Activated naive CD8-positive, alpha-beta T cell treated with anti-CD3 and anti-CD28 coated beads, Interleukin-2, amount 50 U/mL, for 24 hours (primary cell): ENCODE data around the gene SERPINI1.

ENCODE experiments used
- ATAC-seq: fragments of 150-1000 bp; cut with Tn5 transposase; one replicate; pipeline ENCODE4 v1.10.0; 2021
- DNase-seq: peaks from one replicate; pipeline ENCODE4 v3.0.0; 2021
- H3K27ac Mint-ChIP-seq: one replicate; pipeline ENCODE4 v1.8.0; 2021; ENCODE audit warnings: mild to moderate bottlenecking, mixed read lengths
- H3K27me3 Mint-ChIP-seq: one replicate; pipeline ENCODE4 v1.8.0; 2021; ENCODE audit warnings: mixed read lengths
- H3K36me3 Mint-ChIP-seq: one replicate; pipeline ENCODE4 v1.8.0; 2021; ENCODE audit warnings: low read depth, mixed read lengths
- H3K4me1 Mint-ChIP-seq: one replicate; pipeline ENCODE4 v1.8.0; 2021; ENCODE audit warnings: mixed read lengths
- H3K4me3 Mint-ChIP-seq: one replicate; pipeline ENCODE4 v1.8.0; 2021; ENCODE audit warnings: mild to moderate bottlenecking, moderate library complexity, mixed read lengths
- H3K9me3 Mint-ChIP-seq: one replicate; pipeline ENCODE4 v1.8.0; 2021; ENCODE audit warnings: mixed read lengths

Gene SERPINI1

GRCh38 chr3:167862104-167862730 is 126.7 kb downstream of the SERPINI1 start:
- H3K36me3 Mint-ChIP-seq = no peaks in the 10 kb centered on the region
- ATAC-seq (no peak), DNase-seq (no peak)
- H3K4me1 Mint-ChIP-seq = peaks cover 8% of the 10 kb centered on the region
- no peak overlapping the region for H3K4me3 Mint-ChIP-seq
- no peak overlapping the region for H3K27ac Mint-ChIP-seq
- no peaks in the 10 kb centered on the region for H3K9me3 Mint-ChIP-seq
- no peaks in the 10 kb centered on the region for H3K27me3 Mint-ChIP-seq

- DNase-seq (no peak), ATAC-seq (no peak)
- Mint-ChIP-seq H3K27me3 (peaks cover 3% of the 10 kb centered on the region), H3K27ac (no peak overlapping the region), H3K36me3 (no peaks in the 10 kb centered on the region), H3K4me1 (peaks cover 8% of the 10 kb centered on the region), H3K9me3 (no peaks in the 10 kb centered on the region), H3K4me3 (no peak overlapping the region)
Measured at GRCh38 chr3:167863811-167864551, 128.5 kb downstream of the SERPINI1 start.

- H3K4me3 Mint-ChIP-seq = no peak overlapping the region
- ATAC-seq = no peak
- no peaks in the 10 kb centered on the region for H3K36me3 Mint-ChIP-seq
Measured at GRCh38 chr3:167864552-167864874, 129.0 kb downstream of the SERPINI1 start.

GRCh38 chr3:167866331-167866730 is 130.8 kb downstream of the SERPINI1 start:
- Mint-ChIP-seq H3K36me3 (no peaks in the 10 kb centered on the region), H3K27me3 (peaks cover 3% of the 10 kb centered on the region), H3K4me3 (no peak overlapping the region), H3K4me1 (peaks cover 8% of the 10 kb centered on the region), H3K9me3 (no peaks in the 10 kb centered on the region), H3K27ac (no peak overlapping the region)
- no peak for DNase-seq
- ATAC-seq = no peak

More at GRCh38 chr3:167864552-167864874, 129.0 kb downstream of the SERPINI1 start:
- no peaks in the 10 kb centered on the region for H3K9me3 Mint-ChIP-seq
- peaks cover 3% of the 10 kb centered on the region for H3K27me3 Mint-ChIP-seq
- H3K4me1 Mint-ChIP-seq = peaks cover 8% of the 10 kb centered on the region
- DNase-seq = no peak
- no peak overlapping the region for H3K27ac Mint-ChIP-seq

GRCh38 chr3:167867981-167868380 is 132.5 kb downstream of the SERPINI1 start:
- no peaks in the 10 kb centered on the region for H3K9me3 Mint-ChIP-seq
- H3K4me3 Mint-ChIP-seq = no peak overlapping the region
- H3K27ac Mint-ChIP-seq = no peak overlapping the region
- peaks cover 3% of the 10 kb centered on the region for H3K27me3 Mint-ChIP-seq
- DNase-seq = no peak
- H3K4me1 Mint-ChIP-seq = no peaks in the 10 kb centered on the region
- H3K36me3 Mint-ChIP-seq = no peaks in the 10 kb centered on the region
- no peak for ATAC-seq

- no peak for ATAC-seq
- H3K4me3 Mint-ChIP-seq = no peak overlapping the region
- H3K27me3 Mint-ChIP-seq = peaks cover 3% of the 10 kb centered on the region
- H3K4me1 Mint-ChIP-seq = no peaks in the 10 kb centered on the region
- no peaks in the 10 kb centered on the region for H3K9me3 Mint-ChIP-seq
- H3K36me3 Mint-ChIP-seq = no peaks in the 10 kb centered on the region
- no peak overlapping the region for H3K27ac Mint-ChIP-seq
- DNase-seq = no peak
Measured at GRCh38 chr3:167870181-167870580, 134.7 kb downstream of the SERPINI1 start.

- ATAC-seq = no peak
- H3K9me3 Mint-ChIP-seq = no peaks in the 10 kb centered on the region
- no peak overlapping the region for H3K27ac Mint-ChIP-seq
- H3K4me3 Mint-ChIP-seq = no peak overlapping the region
- no peaks in the 10 kb centered on the region for H3K36me3 Mint-ChIP-seq
- peaks cover 3% of the 10 kb centered on the region for H3K27me3 Mint-ChIP-seq
- no peaks in the 10 kb centered on the region for H3K4me1 Mint-ChIP-seq
- no peak for DNase-seq
Measured at GRCh38 chr3:167870759-167871158, 135.2 kb downstream of the SERPINI1 start.

- Mint-ChIP-seq H3K4me3 (no peak overlapping the region), H3K36me3 (no peaks in the 10 kb centered on the region), H3K9me3 (no peaks in the 10 kb centered on the region), H3K27me3 (peaks cover 3% of the 10 kb centered on the region), H3K27ac (no peak overlapping the region), H3K4me1 (no peaks in the 10 kb centered on the region)
- ATAC-seq (no peak), DNase-seq (no peak)
Measured at GRCh38 chr3:167872032-167872431, 136.5 kb downstream of the SERPINI1 start.

- Mint-ChIP-seq H3K4me3 (no peak overlapping the region), H3K36me3 (no peaks in the 10 kb centered on the region), H3K9me3 (no peaks in the 10 kb centered on the region), H3K27ac (no peak overlapping the region), H3K27me3 (peaks cover 3% of the 10 kb centered on the region), H3K4me1 (no peaks in the 10 kb centered on the region)
- no peak for ATAC-seq
- no peak for DNase-seq
Measured at GRCh38 chr3:167872941-167873340, 137.4 kb downstream of the SERPINI1 start.

GRCh38 chr3:167874671-167875372 is 139.3 kb downstream of the SERPINI1 start:
- no peak overlapping the region for H3K4me3 Mint-ChIP-seq
- no peaks in the 10 kb centered on the region for H3K4me1 Mint-ChIP-seq
- ATAC-seq (no peak), DNase-seq (no peak)
- H3K27ac Mint-ChIP-seq = no peak overlapping the region
- H3K9me3 Mint-ChIP-seq = no peaks in the 10 kb centered on the region
- no peaks in the 10 kb centered on the region for H3K27me3 Mint-ChIP-seq
- no peaks in the 10 kb centered on the region for H3K36me3 Mint-ChIP-seq
